NCI-H524 treated with DMSO at 0.1 percent for 48 hours (cell line): ENCODE data around the gene XRRA1.
"Not testable (repeated sequence)": the region's sequence is repeated elsewhere in the genome, so short reads cannot be mapped to it uniquely, and the experiment has no call there.

Source experiments
- DNase-seq: peaks from one replicate; lab custom pipeline; 2025; lab: John Stamatoyannopoulos, UW

XRRA1 gene, protein sequence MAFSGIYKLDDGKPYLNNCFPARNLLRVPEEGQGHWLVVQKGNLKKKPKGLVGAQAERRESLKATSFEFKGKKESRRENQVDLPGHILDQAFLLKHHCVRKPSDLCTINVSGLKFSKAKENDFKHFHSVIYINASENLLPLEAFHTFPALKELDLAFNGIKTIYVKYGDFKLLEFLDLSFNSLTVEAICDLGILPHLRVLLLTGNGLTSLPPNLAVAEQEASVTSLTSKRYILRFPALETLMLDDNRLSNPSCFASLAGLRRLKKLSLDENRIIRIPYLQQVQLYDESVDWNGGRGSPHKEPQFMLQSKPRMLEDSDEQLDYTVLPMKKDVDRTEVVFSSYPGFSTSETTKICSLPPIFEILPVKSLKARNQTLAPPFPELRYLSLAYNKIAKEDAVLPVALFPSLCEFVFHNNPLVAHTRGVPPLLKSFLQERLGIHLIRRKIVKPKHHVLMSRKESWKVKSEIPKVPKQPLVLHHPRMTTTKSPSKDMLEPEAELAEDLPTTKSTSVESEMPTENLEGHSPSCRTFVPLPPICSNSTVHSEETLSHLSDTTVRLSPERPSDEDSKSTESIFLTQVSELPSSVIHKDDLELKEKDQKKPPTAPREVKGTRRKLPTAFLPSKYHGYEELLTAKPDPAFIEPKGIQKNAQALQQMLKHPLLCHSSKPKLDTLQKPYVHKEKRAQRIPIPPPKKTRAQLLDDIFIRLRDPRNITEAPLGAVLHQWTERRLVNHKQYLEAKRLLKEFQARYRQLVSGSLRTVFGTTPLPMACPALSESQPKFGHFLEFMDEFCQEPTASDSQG

DNA sequence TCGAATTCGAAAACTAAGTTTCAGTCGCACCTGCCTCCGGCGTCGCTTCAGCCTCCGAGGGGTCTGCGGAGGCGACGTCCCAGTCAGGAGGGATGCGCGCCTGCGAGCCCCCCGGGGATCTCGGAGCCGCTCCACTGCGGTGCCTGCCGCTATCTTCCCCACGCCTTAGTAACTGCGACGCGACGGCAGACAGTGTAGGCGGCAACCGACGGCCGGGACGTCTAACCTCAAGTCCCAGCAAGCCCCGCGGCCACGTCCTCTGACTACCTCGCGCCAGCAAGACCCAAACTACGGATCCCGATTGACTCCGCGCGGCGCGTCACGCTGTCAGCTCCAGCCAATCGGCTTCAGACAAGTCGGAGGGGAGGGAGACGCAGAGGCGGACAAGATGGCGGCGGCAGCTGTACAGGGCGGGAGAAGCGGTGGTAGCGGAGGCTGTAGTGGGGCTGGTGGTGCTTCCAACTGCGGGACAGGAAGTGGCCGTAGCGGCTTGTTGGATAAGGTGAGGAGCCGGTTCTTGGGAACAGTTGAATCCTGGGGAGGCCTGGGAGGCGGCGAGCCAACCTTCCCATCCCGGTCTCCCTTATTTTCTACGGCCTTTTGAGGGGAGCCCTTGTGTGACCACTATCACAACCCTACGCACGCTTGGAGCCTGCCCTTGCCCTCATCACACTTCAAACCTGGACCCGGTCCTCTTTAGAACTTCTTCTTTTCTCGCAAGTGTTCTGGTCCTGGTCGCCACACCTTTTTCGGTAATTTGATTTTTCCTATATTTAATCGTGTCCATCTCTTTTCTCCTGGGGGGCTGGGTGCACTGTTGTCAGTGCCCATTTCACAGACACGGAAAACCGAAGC is at the start of gene XRRA1, which contains the start of gene SPCS2:
XRRA1 (minus strand) TSS at position 194 of the 855 bp plus-strand sequence. CDS start 8,213 bp downstream, outside the sequence.
SPCS2 (plus strand) TSS at position 369 of the 855 bp plus-strand sequence; CDS start at position 389, 20 bp downstream.
- peak; percentile 83 for DNase-seq

DNA sequence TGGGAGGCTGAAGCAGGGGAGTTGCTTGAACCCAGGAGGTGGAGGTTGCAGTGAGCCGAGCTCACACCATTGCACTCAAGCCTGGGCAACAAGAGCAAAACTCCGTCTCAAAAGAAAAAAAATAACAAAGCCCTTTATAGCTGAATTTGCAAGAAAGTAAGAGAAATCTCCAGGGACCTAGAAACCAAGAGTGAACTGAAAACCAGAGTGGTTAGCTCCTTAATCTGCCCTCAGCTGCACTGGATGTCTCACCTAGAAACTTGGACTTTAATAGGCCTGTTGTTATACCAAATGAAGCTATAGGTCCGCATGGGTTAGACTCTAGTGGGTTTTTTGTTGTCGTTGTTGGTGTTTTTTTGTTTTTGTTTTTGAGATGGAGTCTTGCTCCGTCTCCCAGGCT is 44.0 kb upstream of the XRRA1 start:
- DNase-seq: no peak

DNA sequence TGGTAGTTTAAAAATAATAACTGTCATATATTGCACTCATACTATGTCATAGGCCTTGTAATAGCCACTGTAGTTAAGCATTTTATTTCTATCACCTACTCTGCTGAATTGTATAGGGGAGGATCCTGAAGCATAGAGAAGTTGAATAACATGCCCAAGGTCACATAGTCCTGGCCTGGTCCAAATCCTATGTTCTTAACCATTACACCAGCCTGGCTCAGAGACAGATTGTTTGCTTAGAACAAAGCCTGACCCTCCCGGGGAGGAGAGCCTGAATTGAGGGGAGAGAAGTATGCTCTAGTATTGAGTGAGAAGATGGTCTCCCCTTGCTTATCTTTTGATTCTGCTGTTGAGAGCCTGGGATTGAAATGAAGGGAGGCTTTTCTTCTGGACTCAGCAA is 42.0 kb upstream of the XRRA1 start:
- no peak for DNase-seq

DNA sequence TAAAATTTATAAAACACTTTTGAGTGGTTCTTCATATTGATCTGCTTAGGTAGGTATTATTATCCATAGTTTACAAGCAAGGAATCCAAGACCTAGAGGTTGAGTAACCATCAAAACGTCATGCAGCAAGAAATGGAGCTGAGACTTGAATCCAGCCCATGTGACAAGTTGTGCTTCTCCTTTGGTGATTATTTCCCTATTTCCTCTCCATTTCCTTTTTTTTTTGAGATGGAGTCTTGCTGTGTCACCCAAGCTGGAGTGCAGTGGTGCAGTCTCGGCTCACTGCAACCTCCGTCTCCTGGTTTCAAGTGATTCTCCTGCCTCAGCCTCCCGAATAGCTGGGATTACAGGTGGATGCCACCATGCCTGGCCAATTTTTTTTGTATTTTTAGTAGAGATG is 41.3 kb upstream of the XRRA1 start:
- DNase-seq: not testable (repeated sequence)

DNA sequence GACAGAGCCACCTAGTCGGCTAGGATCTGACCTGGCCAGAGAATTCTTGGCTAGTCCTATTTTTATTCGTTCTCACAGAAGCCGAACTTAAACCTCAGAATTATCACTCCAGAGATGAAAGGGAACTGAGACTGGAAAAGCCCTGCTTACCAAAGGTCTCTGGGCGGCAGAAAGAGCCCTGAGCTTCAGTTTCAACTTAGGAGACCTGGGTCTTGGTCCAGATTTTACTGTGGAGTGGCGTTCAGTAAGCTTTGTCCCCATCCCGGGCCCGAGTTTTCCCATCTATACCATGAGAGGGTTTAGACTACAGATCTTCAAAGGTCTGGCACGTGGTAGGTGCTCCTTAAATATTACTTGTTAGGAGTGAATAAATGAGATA is 40.4 kb upstream of the XRRA1 start:
- DNase-seq: no peak

DNA sequence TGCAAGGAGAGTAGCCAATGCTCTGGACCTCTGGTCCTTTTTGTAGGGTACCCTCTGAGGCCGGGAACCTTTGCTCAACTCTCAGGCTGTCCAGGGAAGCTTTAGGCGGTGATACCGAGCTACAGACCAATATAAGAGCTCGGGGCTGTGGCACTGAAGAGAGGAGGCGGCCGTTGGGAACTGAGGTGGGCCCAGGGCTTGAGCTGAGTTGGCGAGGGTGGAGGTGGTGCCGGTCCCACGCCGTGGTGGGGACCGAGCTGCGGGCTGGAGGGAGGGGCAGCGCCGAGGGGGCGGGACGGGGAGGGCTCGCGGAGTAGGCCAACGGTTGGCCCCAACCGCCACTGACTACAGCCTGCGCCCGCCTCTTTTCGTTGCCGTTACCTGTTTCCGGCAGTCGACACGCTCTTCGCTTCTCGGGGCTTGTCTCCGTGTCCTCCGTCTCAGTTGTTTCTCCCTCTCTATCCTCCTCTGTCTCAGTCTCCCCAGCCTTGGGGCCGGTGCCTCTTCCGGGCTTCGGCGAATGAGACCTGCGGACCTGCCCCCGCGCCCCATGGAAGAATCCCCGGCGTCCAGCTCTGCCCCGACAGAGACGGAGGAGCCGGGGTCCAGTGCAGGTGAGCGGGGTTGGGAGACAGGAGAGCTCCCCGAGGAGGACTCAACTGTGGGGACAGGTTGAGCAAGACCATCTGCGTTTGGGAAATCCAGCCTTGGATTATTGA is 39.8 kb upstream of the XRRA1 start, which contains the start of gene NEU3:
NEU3 (plus strand) TSS at position 393 of the 719 bp plus-strand sequence; CDS start at position 521, 128 bp downstream.
- DNase-seq: peak; percentile 44

DNA sequence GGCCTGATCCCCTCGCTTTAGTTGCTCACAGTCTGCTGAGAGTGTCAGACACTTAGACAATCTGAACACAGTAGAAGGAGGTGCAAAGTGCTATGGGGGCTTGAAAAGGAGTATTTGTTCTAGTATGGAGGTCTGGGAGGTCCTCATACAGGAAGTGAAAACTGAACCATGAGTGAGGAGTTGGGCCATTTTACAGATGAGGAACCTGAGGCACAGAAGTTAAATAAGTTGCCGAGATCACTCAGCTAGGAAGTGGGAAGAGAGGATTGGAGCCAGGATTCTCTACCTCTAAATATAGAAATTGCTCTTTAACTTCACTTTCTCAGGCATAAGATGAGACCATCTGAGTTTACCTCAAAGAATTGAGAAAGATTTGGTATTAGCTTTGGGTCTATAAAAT is 35.8 kb upstream of the XRRA1 start:
- no peak for DNase-seq

DNA sequence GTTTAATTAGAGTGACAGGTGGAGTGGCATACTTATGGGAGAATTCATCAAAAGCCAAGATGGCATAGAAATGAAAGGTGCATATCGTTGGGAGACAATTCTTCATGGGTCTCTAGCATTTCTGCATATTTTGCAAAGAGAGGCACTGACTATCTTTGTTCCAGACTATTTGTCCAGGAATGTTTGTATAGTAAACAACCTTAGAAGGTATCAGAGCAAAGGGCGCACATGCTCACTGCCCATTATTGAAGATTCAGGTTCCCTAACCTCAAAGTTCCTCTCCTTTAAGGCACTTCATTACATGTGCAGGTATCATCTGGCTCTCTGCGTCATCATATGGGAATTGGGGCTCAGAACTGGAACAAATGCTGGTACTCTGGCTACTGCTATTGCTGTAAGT is 35.2 kb upstream of the XRRA1 start:
- DNase-seq: no peak

DNA sequence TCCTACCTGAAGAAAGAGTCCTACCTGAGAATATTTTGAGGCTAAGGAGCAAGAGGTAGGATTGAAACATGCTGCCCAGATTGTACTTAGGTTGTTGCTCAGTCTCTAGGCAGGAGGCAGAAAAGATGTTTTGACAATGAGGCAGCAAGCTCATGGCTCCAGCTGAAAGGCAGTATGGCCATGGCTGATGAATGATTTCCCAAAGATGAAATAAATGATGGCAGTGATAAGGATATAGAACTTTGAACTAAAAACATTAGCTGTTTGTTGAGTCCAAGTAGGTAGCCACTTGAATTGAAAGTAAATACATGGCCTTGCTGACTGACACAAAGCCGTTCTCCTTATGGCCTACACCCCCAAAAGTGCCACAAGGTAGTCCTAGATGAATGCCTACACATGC is 33.0 kb upstream of the XRRA1 start:
- DNase-seq: no peak

DNA sequence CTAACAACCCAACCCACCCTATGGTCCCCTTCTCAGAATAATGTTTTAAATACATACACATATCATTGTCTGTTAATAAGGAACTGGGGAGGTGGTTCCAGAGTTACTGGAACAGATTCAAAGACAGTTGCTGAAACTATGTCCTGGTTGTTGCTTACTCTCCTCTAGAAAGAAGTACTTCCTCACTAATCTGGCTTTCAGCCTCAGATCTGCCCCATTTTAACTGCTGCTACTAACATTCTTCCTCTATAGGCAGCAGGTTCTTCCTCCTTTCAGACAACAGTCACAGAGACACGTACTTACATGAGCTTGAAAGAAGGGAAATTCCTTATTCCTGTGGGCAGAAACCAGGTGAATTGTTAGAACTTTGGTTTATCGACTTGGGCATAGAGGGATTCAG is 31.7 kb upstream of the XRRA1 start:
- no peak for DNase-seq

DNA sequence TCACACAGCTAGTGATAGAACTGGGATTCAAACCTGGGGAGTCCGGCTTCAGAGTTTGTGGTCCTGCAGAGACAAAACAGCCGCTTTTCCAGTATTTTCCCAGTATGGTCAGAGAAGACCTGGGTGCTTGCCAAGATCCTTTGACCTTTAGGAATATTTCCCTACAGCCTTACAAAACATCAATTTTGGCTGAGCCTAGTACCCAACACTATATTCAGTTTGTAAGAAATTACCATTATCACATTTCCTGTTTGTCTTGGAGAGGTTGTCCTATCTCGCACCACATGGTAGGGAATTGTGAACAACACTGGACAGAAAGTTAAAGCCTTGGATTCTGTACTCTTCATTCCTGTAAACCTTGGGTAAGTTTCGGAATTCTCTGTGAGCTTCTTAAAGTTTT is 29.1 kb upstream of the XRRA1 start:
- no peak for DNase-seq

DNA sequence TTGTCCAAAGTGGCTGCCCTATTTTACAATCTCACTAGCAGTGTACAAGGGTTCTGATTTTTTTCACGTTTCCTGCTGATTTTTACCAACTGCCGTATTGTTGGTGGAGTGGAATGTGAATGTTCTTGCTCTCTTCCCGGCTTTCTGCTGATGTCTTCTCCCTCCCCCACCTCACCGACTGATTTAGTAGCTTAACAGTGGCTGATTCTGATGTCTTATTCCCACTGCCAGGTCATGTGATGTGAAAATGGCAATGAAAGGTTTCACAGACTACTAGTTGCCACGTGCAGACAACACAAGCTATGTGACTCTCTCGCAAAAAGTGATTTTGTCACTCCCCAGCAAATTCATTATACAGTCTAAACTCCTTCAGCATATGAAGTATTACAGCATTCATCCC is 22.5 kb upstream of the XRRA1 start:
- no peak for DNase-seq

DNA sequence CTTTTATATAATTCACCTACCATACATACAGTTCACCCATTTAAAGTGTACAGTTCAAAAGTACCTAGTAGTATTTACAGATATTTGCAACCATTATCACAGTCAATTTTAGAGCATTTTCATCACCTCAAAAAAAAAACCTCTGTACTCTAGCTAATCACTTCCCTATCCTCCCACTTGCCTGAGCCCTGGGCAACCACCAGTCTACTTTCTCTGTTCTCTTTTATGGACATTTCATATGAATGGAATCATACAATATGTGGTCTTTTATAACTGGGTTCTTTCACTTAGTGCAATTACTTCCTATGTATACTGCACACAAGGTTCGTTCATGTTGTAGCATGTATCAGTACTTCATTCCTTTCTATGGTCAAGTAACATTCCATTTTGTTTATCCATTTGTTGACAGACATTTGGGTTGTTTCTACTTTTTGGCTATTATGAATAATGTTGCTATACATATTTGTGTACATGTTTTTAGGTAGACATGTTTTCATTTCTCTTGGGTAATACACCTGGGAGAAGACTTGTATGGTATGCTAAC is 22.0 kb upstream of the XRRA1 start:
- no peak for DNase-seq

DNA sequence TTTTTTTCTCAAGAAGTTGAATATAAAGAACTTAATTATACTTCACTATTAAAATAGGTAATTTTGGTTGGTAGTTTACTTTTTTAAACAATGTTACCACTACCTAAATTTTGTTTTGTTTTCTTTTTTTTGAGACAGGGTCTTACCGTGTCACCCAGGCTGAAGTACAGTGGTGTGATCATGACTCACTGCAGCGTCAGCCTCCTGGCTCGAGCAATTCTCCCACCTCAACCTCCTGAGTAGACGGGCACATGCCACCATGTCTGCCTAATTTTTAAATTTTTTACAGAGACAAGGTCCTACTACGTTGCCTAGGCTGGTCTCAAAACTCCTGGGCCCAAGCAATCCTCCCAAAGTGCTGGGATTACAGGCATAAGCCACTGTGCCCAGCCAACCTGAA is 17.8 kb upstream of the XRRA1 start:
- DNase-seq: no peak

DNA sequence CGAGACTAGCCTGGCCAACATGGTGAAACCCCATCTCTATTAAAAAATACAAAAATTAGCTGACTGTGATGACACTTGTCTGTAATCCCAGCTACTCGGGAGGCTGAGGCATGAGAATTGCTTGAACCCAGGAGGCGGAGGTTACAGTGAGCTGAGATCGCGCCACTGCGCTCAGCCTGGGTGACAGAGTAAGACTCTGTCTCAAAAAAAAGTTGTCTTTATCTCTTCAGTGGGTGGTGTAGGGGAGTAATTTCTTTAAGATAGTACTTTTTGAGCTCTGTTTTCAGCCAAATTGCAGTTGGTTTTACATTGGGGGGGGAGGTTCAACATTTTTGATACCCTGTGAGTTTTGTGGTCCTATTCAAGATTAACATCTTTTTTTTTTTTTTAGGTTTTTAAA is 11.2 kb upstream of the XRRA1 start:
- not testable (repeated sequence) for DNase-seq

DNA sequence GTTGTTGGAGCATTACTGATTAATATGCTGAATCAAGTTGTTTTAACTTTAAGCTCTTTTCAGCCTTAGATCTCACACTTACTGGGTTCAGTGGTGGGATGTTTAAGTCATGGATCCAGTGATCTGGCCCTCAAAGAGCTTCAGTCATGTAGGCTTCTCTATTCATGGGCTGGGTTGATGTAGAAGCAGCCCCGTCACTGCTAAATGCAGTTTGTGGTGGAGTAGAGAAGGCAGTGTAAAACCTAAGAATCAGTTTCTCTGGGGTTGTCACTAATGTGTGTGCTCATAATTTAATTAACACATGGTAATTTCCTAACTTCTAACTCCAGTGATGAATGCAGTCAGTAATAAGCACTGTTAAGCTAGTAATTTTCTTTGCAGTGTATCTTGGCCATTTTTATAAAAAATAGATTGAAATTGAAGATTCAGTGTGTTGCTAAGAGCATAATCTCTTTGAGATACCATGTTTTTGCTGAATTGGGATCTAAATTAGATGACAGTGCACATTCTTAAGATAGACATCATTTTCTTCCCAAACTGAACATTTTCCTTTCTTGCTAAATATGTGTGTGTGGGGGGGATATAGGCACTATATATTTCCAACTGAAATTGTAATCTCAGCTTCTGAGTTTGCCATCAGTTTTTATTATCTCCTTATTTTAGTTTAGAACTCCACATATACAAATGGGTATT is 9.2 kb upstream of the XRRA1 start:
- no peak for DNase-seq

DNA sequence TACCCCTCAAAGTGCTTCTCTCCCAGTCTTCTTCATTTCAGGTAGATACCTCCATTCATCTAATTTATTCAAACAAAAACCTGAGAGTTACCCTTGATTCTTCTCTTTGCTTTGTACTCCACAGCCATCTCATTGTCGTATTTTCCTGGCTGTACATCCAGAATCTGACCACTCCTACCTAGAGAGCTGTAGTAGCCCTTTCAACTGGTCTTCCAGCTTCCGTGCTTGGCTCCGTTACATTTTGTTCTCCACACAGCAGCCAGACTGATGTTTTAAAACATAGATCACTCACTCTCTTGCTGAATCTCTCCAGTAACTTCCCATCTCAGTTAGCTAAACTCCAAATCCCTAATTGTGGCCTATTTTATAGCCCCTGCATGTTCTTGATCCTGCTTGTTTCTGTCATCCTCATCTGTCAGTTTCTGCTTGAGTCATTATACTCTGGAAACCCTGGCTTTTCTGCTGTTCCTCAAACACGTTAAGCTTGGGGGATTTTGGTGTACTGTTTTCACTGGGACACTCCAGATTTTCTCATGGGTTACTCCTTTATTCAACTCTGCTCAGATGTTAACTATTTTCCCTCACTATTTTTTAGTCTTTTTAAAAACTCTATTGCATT is 7.6 kb upstream of the XRRA1 start:
- DNase-seq: no peak

DNA sequence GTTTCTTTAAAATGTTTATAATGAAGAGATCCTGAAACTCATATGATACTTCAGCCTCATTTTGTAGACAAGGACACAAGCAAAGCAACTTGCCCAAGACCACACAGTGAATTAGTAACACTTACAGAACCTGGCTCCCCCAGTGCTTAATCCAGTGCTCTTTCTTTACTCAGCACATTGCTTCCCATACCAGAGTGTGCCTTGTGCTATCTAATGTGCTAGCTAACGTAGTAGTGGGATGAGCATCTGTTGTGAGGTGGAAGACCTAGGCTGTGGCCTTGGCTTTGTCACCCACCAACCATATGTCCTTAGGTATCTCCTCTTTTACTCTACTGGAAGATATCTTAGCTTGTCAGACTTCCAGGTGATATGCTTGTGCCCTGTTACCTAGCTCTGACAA is 5.3 kb upstream of the XRRA1 start:
- DNase-seq: no peak

DNA sequence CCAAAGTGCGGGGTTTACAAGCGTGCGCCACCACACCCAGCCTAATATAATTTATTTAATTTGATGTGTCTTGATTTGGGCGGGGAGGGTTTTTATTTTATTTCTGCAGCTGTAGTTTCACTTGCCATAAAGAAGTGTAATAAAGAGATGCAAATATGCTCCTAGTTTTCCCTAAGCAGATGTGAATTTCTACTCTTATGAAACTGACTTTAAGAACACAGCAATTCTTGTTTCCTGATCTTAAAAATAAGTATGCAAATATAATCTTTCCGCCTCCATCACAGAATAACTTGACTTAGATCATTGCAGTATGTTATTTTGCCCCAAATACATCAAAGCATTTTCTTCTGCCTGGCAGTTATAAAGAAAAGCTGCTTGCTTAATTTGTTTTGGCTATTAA is 4.6 kb upstream of the XRRA1 start:
- DNase-seq: no peak

DNA sequence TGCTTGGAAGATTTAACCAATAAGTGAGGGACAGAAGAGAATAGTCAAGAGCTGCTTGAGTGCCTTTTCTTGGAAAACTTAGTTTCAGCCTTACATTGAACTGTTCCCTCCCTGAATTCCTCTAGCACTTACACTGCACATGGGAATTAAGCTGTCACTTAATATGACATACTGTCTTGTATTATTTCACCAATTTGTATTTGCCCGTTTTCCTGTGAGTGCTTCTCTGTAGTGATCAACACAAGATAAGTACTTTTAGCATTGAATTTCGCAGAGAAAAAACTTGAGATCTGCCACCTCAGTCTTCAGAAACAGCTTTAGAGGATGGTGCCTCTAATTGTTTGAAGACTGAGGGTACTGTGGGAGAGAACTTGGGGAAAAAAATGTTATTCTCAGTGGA is 3.9 kb upstream of the XRRA1 start:
- no peak for DNase-seq
